Measurements from ENCODE around the gene GSTT4. TPM values are rescaled to one million over a fixed set of nuclear protein-coding genes. Genes with fewer than 3 reads are reported as not detected.
"Not testable (repeated sequence)": the region's sequence is repeated elsewhere in the genome, so short reads cannot be mapped to it uniquely, and the experiment has no call there.

The GSTT4 gene
- total RNA-seq, 4 donors from 2014 or later = not detected

GRCh38 chr22:24002851-24003250 is 2.4 kb downstream of the GSTT4 start:
- H3K36me3 ChIP-seq = no peaks in the 10 kb centered on the region
- 69 to 72% methylated on average over 5 of the region's 5 CpGs for WGBS, 2 donors
- intact Hi-C loops (cut with DNase I) = no loop called here
- no peak for TF ChIP-seq CTCF (IDR thresholded peaks at IDR 0.05)
- no peak for TF ChIP-seq POLR2A (IDR thresholded peaks at IDR 0.05)
- no peaks in the 10 kb centered on the region for H3K27me3 ChIP-seq
- DNase-seq = no peak
- H3K4me3 ChIP-seq = no peak overlapping the region
- H3K4me1 ChIP-seq = peaks cover 0 to 11% (median 0%) of the 10 kb centered on the region in 3 donors
- no peak overlapping the region for H3K27ac ChIP-seq
- no peaks in the 10 kb centered on the region for H3K9me3 ChIP-seq

- no peaks in the 10 kb centered on the region for H3K36me3 ChIP-seq
- intact Hi-C loops (cut with DNase I) = no loop called here
- H3K27me3 ChIP-seq = no peaks in the 10 kb centered on the region
- H3K4me1 ChIP-seq = peaks cover 0 to 11% (median 0%) of the 10 kb centered on the region in 3 donors
- WGBS, 2 donors = 84 to 87% methylated on average over 9 to 10 of the region's 10 CpGs
- no peak overlapping the region for H3K27ac ChIP-seq
- H3K4me3 ChIP-seq = no peak overlapping the region
- DNase-seq = no peak
- TF ChIP-seq CTCF (IDR thresholded peaks at IDR 0.05) (no peak), POLR2A (IDR thresholded peaks at IDR 0.05) (no peak)
- no peaks in the 10 kb centered on the region for H3K9me3 ChIP-seq
Measured at GRCh38 chr22:24002272-24002671, 3.0 kb downstream of the GSTT4 start.

GRCh38 chr22:24001314-24001713 is 3.9 kb downstream of the GSTT4 start:
- Histone ChIP-seq H3K27ac (no peak overlapping the region), H3K36me3 (no peaks in the 10 kb centered on the region), H3K4me3 (no peak overlapping the region), H3K9me3 (no peaks in the 10 kb centered on the region), H3K27me3 (no peaks in the 10 kb centered on the region), H3K4me1 (peaks cover 0 to 11% (median 0%) of the 10 kb centered on the region in 3 donors)
- intact Hi-C loops (cut with DNase I) = no loop called here
- TF ChIP-seq POLR2A (IDR thresholded peaks at IDR 0.05) (no peak), CTCF (IDR thresholded peaks at IDR 0.05) (no peak)
- no peak for DNase-seq
- 78 to 88% methylated on average over 5 to 9 of the region's 9 CpGs for WGBS, 2 donors

GRCh38 chr22:23999779-24000178 is 5.5 kb downstream of the GSTT4 start:
- 79 to 86% methylated on average over 7 of the region's 7 CpGs for WGBS, 2 donors
- H3K36me3 ChIP-seq; H3K9me3 ChIP-seq; DNase-seq; H3K27ac ChIP-seq; intact Hi-C loops (cut with DNase I); H3K4me3 ChIP-seq; H3K27me3 ChIP-seq: not testable (repeated sequence)
- peaks cover 0 to 11% (median 0%) of the 10 kb centered on the region in 3 donors for H3K4me1 ChIP-seq

- no peak for DNase-seq
- H3K27me3 ChIP-seq = no peaks in the 10 kb centered on the region
- WGBS, 2 donors = 98 to 100% methylated on average over 3 of the region's 3 CpGs
- H3K4me1 ChIP-seq = peaks cover 0 to 4% (median 0%) of the 10 kb centered on the region in 3 donors
- no peaks in the 10 kb centered on the region for H3K9me3 ChIP-seq
- no peak overlapping the region for H3K4me3 ChIP-seq
- no peak for TF ChIP-seq CTCF (IDR thresholded peaks at IDR 0.05)
- no peak for TF ChIP-seq POLR2A (IDR thresholded peaks at IDR 0.05)
- H3K27ac ChIP-seq = no peak overlapping the region
- intact Hi-C loops (cut with DNase I) = no loop called here
- no peaks in the 10 kb centered on the region for H3K36me3 ChIP-seq
Measured at GRCh38 chr22:23997092-23997491, 8.2 kb downstream of the GSTT4 start.

GRCh38 chr22:23993581-23994177 is 11.6 kb downstream of the GSTT4 start:
- H3K27me3 ChIP-seq; H3K4me3 ChIP-seq; DNase-seq; H3K27ac ChIP-seq; H3K9me3 ChIP-seq; H3K4me1 ChIP-seq; intact Hi-C loops (cut with DNase I); H3K36me3 ChIP-seq: not testable (repeated sequence)
- 71 to 72% methylated on average over 4 of the region's 4 CpGs for WGBS, 2 donors

- 44 to 60% methylated on average over 2 of the region's 2 CpGs for WGBS, 2 donors
- H3K4me1 ChIP-seq = not testable (repeated sequence)
Measured at GRCh38 chr22:23993080-23993479, 12.2 kb downstream of the GSTT4 start.

GRCh38 chr22:23989583-23990244 is 15.5 kb downstream of the GSTT4 start:
- H3K4me3 ChIP-seq; H3K27me3 ChIP-seq; intact Hi-C loops (cut with DNase I); DNase-seq; H3K4me1 ChIP-seq; H3K27ac ChIP-seq; H3K36me3 ChIP-seq; H3K9me3 ChIP-seq: not testable (repeated sequence)
- 20% methylated on average over 1 of the region's 3 CpGs; no CpG with 5 or more reads in 1 of the 2 donors for WGBS, 2 donors

More at GRCh38 chr22:23993080-23993479, 12.2 kb downstream of the GSTT4 start:
- H3K4me3 ChIP-seq; H3K27me3 ChIP-seq; H3K27ac ChIP-seq; H3K9me3 ChIP-seq; DNase-seq; intact Hi-C loops (cut with DNase I); H3K36me3 ChIP-seq: not testable (repeated sequence)

- H3K27ac ChIP-seq; intact Hi-C loops (cut with DNase I); H3K9me3 ChIP-seq; H3K27me3 ChIP-seq; H3K4me3 ChIP-seq; H3K4me1 ChIP-seq; DNase-seq; H3K36me3 ChIP-seq: not testable (repeated sequence)
- no CpG with 5 or more reads among the region's 4 CpGs for WGBS, 2 donors
Measured at GRCh38 chr22:23986538-23987178, 18.6 kb downstream of the GSTT4 start.
